Kidney tubule cell (primary cell): Measurements from ENCODE around the gene OR5H15.
A peak's percentile ranks its signal among the peaks of the same experiment; 100 is the strongest.
"Not testable (repeated sequence)": the region's sequence is repeated elsewhere in the genome, so short reads cannot be mapped to it uniquely, and the experiment has no call there.

Source experiments
- DNase-seq: peaks from one replicate; pipeline ENCODE4 v3.0.0-alpha.2; 2018; ENCODE audit warnings: low spot score

The OR5H15 gene

GRCh38 chr3:98166396-98166795 is at the start of gene OR5H15:
OR5H15 (plus strand) TSS chr3:98166696; CDS start chr3:98168700, 2,004 bp downstream.
- no peak for DNase-seq

GRCh38 chr3:98130421-98130820 is 36.1 kb upstream of the OR5H15 start, which contains the start of gene OR5H1:
OR5H1 (plus strand) TSS chr3:98130721; CDS start chr3:98132698, 1,977 bp downstream.
- no peak for DNase-seq

DNA sequence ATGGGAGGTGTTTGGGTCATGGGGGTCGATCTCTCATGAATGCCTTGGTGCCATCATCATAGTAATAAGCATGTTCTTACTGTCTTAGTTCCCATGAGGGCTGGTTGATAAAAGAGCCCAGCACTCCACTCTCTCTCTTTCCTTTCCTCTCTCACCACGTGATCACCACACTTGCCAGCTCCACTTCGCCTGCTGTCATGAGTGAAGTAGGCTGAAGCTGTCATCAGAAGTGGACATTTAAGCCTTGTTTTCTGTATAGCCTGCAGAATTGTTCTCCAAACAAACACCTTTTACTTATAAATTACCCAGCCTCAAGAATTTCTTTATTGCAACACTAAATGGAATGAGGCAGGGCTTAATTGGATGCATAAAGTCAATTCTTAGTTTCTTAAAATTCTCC is 29.9 kb upstream of the OR5H15 start:
- no peak for DNase-seq

- not testable (repeated sequence) for DNase-seq
Observed at GRCh38 chr3:98137826-98138557, 28.5 kb upstream of the OR5H15 start.

DNA sequence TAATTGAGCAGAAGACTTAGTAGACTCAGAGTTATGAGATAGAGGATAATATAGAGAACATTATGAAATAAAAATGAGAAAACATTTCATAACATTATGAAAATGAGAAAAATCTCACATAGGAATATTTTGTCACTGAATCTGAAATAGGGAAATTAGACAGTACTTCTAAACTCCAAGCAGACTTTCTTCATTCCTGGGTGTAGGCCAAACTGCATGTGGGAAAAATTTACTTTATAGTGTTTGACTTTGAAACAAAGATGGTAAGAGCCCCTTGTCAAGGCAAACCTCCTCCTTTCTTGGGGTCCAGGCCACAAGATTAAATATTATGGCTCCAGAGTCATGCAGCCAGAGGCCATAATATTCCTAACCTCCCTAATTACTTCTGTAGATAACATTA is 26.0 kb upstream of the OR5H15 start:
- no peak for DNase-seq

GRCh38 chr3:98147179-98147578 is 19.3 kb upstream of the OR5H15 start, which contains the start of gene OR5H14:
OR5H14 (plus strand) TSS chr3:98147479; CDS start chr3:98149386, 1,907 bp downstream.
- DNase-seq = no peak

DNA sequence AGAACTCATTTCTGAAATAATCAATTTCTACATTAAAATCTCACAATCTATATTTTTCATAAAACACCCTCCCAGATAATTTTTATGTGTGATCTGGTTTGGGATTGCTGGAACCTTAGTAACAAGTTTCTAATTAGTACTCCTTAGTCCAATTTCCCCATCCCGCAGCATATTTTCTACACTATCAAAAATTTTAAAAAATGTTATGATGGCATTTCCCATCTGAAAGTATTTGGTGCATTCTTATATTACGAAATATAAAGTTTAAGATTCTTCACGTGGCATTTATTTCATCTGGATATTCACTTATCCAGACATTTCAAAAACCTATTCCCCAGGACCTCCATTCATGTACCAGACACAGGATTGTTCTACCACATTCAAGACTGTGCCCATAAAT is 17.7 kb upstream of the OR5H15 start:
- no peak for DNase-seq

GRCh38 chr3:98149456-98149855 is 17.0 kb upstream of the OR5H15 start:
- DNase-seq = not testable (repeated sequence)

- DNase-seq = peak; percentile 17
Observed at GRCh38 chr3:98151241-98151640, 15.3 kb upstream of the OR5H15 start.

GRCh38 chr3:98171071-98171470 is 4.6 kb downstream of the OR5H15 start:
- peak; percentile 40 for DNase-seq

DNA sequence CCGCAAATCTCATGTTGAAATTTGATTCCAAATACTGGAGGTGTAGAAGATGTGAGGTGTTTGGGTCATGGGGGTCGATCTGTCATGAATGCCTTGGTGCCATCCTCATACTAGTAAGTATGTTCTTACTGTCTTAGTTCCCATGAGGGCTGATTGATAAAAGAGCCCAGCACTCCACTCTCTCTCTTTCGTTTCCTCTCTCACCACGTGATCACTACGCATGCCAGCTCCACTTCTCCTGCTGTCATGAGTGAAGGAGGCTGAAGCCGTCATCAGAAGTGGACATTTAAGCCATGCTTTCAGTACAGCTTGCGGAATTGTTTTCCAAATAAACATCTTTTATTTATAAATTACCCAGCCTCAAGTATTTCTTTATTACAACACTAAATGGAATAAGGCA is 6.1 kb downstream of the OR5H15 start:
- DNase-seq = no peak

- DNase-seq = no peak
Observed at GRCh38 chr3:98180319-98180890, 13.9 kb downstream of the OR5H15 start.

- no peak for DNase-seq
Observed at GRCh38 chr3:98182196-98182595, 15.7 kb downstream of the OR5H15 start.

DNA sequence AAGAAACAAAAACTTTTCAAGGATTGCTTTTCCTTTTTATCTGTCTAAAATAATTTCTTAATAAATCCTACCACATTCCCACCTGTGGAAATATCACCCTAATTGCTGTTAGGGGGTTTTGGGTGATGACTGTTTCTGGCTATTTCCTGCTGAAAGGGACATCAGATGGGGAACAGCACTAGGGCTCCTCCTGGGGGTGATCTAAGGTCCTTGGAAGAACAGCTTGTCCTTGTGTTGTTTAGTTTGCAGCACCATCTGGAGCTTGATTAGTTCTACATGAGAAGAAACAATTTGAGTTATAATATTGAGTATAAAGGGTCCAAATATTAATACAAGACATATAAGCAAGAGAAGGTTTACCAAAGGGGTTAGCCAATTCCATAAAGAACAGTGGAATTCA is 18.7 kb downstream of the OR5H15 start:
- DNase-seq = no peak

DNA sequence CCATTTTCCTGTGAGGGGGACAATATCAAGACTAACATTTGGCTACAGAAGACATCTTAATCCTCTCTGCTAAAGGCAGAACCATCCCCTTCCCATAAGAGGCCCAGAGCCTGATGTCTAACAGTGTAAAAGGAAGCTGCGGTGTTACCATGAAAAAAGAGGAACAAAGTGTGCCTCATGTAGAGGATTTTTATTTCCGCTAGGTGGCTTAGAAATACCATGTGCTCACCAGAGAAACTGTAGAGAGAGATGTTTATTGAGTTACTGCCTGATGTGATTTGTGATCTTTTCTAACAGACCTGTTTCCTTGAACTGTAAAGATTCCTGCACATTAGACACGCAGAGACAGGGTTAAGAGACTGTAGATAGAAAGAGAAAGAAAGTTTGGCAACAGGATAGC is 22.0 kb downstream of the OR5H15 start:
- peak; percentile 15 for DNase-seq

DNA sequence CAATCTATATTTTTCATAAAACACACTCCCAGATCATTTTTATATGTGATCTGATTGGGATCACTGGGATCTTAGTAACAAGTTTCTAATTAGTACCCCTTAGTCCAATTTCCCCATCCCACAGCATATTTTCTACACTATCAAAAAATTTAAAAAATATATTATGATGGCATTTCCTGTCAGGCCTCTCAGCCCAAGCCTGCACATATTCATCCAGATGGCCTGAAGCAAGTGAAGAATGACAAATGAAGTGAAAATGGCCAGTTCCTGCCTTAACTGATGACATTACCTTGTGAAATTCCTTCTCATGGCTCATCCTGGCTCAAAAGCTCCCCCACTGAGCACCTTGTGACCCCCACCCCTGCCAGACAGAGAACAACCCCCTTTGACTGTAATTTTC is 24.4 kb downstream of the OR5H15 start:
- not testable (repeated sequence) for DNase-seq

DNA sequence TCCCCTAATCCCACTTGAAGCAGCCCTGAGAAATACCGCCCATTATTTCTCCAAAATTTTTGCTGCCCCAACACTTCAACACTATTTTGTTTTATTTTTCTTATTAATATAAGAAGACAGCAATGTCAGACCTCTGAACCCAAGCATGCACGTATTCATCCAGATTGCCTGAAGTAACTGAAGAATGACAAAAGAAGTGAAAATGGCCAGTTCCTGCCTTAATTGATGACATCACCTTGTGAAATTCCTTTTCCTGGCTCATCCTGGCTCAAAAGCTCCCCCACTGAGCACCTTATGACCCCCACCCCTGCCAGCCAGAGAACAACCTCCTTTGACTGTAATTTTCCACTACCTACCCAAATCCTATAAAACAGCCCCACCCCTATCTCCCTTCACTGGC is 29.8 kb downstream of the OR5H15 start:
- not testable (repeated sequence) for DNase-seq

DNA sequence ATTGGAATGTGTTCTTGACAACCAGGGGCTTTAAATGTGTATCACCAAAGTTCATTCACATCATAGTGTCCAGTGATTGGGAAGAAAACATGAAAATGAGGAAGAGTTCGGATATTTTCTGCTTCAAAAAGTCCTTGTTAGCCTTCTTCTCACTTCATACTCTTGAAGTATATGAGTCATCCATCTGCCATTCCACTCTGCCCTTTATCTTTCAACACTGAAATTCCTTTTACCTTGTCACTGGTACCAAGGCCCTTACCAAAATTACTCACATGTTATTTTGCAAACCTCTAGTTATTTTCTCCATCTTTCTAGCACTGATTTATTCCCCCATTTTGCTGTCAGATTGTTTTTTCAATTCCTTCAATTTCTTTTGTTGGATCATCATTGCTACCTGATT is 32.5 kb downstream of the OR5H15 start:
- DNase-seq = peak; percentile 40

DNA sequence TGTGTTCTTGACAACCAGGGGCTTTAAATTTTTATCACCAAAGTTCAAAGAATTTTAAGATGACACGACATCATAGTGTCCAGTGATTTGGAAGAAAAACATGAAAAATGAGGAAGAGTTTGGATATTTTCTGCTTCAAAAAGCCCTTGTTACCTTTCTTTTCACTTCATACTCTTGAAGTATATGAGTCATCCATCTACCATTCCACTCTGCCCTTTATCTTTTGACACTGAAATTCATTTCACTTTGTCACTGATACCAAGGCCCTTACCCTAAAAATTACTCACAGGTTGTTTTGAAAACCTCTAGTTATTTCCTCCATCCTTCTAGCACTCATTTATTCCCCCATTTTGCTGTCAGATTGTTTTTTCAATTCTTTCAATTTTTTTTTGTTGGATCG is 42.7 kb downstream of the OR5H15 start:
- peak; percentile 56 for DNase-seq

DNA sequence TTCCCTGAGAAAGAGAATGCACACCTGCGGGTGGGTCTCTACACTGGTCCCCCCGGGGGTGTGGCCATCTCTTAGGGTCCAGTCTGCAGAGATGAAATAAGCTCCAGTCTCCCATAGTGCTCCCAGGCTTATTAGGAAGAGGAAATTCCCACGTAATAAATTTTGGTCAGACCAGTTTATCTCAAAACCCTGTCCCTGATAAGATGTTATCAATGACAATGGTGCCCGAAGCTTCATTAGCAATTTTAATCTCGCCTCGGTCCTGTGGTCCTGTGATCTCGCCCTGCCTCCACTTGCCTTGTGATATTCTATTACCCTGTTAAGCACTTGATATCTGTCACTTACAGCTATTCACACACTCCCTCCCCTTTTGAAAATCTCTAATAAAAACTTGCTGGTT is 46.8 kb downstream of the OR5H15 start:
- DNase-seq = no peak

DNA sequence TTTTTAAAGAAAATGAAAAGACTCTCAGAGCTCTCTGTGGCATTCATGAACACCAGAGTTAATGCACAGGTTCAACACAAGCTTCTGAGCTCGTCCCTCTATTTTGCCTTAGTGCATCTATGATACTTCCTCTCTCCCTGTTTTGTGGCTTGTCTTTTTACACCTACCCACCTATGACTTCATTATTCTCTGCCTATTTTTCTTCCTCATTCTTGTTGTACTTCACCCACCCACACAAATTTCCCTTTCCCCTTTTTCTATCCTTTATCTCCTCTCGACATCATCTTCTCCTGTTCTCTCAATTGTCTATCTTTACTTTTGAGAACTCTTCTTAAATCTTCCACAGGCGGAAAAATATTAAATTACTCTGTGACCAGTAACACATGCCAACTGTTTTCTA is 48.6 kb downstream of the OR5H15 start:
- no peak for DNase-seq
